ENCODE results near the gene IFT80. TPM values are rescaled to one million over a fixed set of nuclear protein-coding genes. Genes with fewer than 3 reads are reported as not detected.

IFT80 gene
- total and polyA plus RNA-seq, 2 donors (not counting 3 experiments of a cell fraction or from before 2014, with no cell fraction given) = 7.3 to 22.5 TPM

DNA sequence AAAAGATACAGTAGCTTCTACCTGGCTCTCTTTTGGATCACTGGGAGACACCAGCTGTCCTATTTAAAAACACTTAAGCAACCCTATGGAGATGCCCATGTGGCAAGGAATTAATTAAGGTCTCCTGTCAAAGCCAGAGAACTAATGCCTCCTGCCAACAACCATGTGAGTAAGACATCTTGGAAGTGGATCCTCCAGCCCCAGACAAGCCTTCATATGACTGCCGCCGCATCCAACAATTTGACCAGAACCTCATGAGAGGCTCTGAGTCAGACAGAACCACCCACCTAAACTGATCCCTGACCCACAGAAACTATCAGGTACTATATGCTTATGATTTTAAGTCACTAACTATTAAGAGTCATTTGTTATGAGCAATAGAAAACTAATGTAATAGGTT is 22.3 kb downstream of the IFT80 start:
- ChIA-PET CTCF (no interaction called here), POLR2A (no interaction called here)
- H3K36me3 ChIP-seq (ENCODE audit: control insufficient read depth in 2 of 2, extremely low read depth in 1 of 2, insufficient read depth in 2 of 2, low read length in 2 of 2) = peaks cover 0 to 2% of the 10 kb centered on the region in 2 experiments
- dilution Hi-C loops (cut with MboI; ENCODE audit: extremely low pct_ligation_motif_present, low sequenced_read_pairs) (no loop called here), intact Hi-C loops (cut with micrococcal nuclease) (no loop called here)
- H4K20me1 ChIP-seq (replicated peaks; ENCODE audit: control insufficient read depth, extremely low read depth, insufficient read depth, low read length) = no peaks in the 10 kb centered on the region
- no peak overlapping the region for H3K27ac ChIP-seq (ENCODE audit: insufficient read depth, low read depth, low read length)
- no TSS peak for BruUV-seq (replicated peaks)
- no peak overlapping the region for H3K4me3 ChIP-seq (replicated peaks in 1 of 3; ENCODE audit: insufficient read depth in 1 of 3, low read depth in 1 of 3, low read length in 3 of 3)
- no peak for DNase-seq (ENCODE audit: low read depth, low spot score)
- TF ChIP-seq GATA2 (IDR thresholded peaks at IDR 0.05; ENCODE audit: insufficient read depth, insufficient read length, low read depth, low read length) = no peak
- TF ChIP-seq POLR2A (IDR thresholded peaks at IDR 0.05; ENCODE audit: low read depth, low read length) = no peak
- no peak for TF ChIP-seq JUN (IDR thresholded peaks at IDR 0.05; ENCODE audit: borderline replicate concordance, insufficient read depth, insufficient read length, low read depth)
- no peak for TF ChIP-seq FOS (IDR thresholded peaks at IDR 0.05; ENCODE audit: borderline replicate concordance, insufficient read depth, low read length)
- TF ChIP-seq, protein P1, sequence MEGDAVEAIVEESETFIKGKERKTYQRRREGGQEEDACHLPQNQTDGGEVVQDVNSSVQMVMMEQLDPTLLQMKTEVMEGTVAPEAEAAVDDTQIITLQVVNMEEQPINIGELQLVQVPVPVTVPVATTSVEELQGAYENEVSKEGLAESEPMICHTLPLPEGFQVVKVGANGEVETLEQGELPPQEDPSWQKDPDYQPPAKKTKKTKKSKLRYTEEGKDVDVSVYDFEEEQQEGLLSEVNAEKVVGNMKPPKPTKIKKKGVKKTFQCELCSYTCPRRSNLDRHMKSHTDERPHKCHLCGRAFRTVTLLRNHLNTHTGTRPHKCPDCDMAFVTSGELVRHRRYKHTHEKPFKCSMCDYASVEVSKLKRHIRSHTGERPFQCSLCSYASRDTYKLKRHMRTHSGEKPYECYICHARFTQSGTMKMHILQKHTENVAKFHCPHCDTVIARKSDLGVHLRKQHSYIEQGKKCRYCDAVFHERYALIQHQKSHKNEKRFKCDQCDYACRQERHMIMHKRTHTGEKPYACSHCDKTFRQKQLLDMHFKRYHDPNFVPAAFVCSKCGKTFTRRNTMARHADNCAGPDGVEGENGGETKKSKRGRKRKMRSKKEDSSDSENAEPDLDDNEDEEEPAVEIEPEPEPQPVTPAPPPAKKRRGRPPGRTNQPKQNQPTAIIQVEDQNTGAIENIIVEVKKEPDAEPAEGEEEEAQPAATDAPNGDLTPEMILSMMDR (IDR thresholded peaks at IDR 0.05; ENCODE audit: extremely low read depth in 1 of 2, insufficient read depth in 1 of 2, low read depth in 1 of 2, low read length in 2 of 2) = no peak
- TF ChIP-seq MYC (IDR thresholded peaks at IDR 0.05; ENCODE audit: low read depth, low read length) = no peak
- no peak for TF ChIP-seq POLR2AphosphoS5 (IDR thresholded peaks at IDR 0.05; ENCODE audit: insufficient read depth, low read depth, low read length)
- TF ChIP-seq, protein P2, sequence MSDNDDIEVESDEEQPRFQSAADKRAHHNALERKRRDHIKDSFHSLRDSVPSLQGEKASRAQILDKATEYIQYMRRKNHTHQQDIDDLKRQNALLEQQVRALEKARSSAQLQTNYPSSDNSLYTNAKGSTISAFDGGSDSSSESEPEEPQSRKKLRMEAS (IDR thresholded peaks at IDR 0.05; ENCODE audit: insufficient read depth, insufficient read length) = no peak
- TF ChIP-seq EZH2 (IDR thresholded peaks at IDR 0.05; ENCODE audit: borderline replicate concordance, low read depth, low read length, severe bottlenecking) = no peak
- no peaks in the 10 kb centered on the region for H3K27me3 ChIP-seq (ENCODE audit: control insufficient read depth in 2 of 2, insufficient read depth in 2 of 2, low read length in 2 of 2)
- FAIRE-seq = no peak
- no peaks in the 10 kb centered on the region for H3K9me1 ChIP-seq (replicated peaks; ENCODE audit: control insufficient read depth, extremely low read depth, insufficient read depth, low read length)
- no peaks in the 10 kb centered on the region for H3K4me1 ChIP-seq (ENCODE audit: control insufficient read depth, extremely low read depth, insufficient read depth, low read length)
- no peaks in the 10 kb centered on the region for H3K79me2 ChIP-seq (ENCODE audit: control insufficient read depth, insufficient read depth, low read length)
- H3K9me3 ChIP-seq (replicated peaks; ENCODE audit: control insufficient read depth, insufficient read depth, low read length) = no peaks in the 10 kb centered on the region
- H3K9ac ChIP-seq (replicated peaks; ENCODE audit: extremely low read depth, insufficient read depth, low read length) = no peak overlapping the region
- no peak overlapping the region for H2AFZ ChIP-seq (ENCODE audit: low read depth, low read length)
- no peak overlapping the region for H3K4me2 ChIP-seq (ENCODE audit: insufficient read depth, low read length)

Data from endothelial cell of umbilical vein (primary cell).